SK-N-MC (cell line): ENCODE measurements around the gene NIT1.
A peak's percentile ranks its signal among the peaks of the same experiment; 100 is the strongest.

ENCODE experiments used
- DNase-seq: peaks from one replicate; pipeline ENCODE4 v3.0.0-alpha.2; 2011; ENCODE audit warnings: low read depth, low spot score
- H3K27ac ChIP-seq: fragments of 200-600 bp; sonication (generic); 2 replicates; pipeline ENCODE4 v1.5.1; 2016; ENCODE audit warnings: mixed run types
- H3K36me3 ChIP-seq: fragments of 200-600 bp; sonication (generic); 2 replicates; pipeline ENCODE4 v1.6.1; 2017; ENCODE audit warnings: antibody characterized with exemption, low read length, mixed read lengths; ENCODE audit not compliant: insufficient read depth
- H3K4me3 ChIP-seq: fragments of 200-600 bp; sonication (generic); 2 replicates; pipeline ENCODE4 v1.5.1; 2016
- H3K9ac ChIP-seq: fragments of 200-600 bp; sonication (generic); 2 replicates; pipeline ENCODE4 v1.8.0; 2017; ENCODE audit warnings: mixed run types, mixed read lengths; ENCODE audit not compliant: insufficient read length
- H3K9me3 ChIP-seq: fragments of 200-600 bp; sonication (generic); 2 replicates; pipeline ENCODE4 v1.6.1; 2017; ENCODE audit warnings: low read depth, mild to moderate bottlenecking, antibody characterized with exemption, low read length, moderate library complexity, mixed read lengths
- EZH2 ChIP-seq: fragments of 200-600 bp; sonication (generic); IDR thresholded peaks from one replicate; pipeline ENCODE4 v1.6.1; 2017; ENCODE audit warnings: antibody characterized with exemption
- FOXP2 ChIP-seq: optimal IDR thresholded peaks from 2 replicates; pipeline ENCODE3; 2011; ENCODE audit warnings: mild to moderate bottlenecking, moderate library complexity; ENCODE audit not compliant: insufficient read depth; ENCODE audit errors: extremely low read length, control extremely low read depth
- POLR2AphosphoS5 ChIP-seq: IDR thresholded peaks from 2 replicates; pipeline ENCODE4 v1.6.1; 2012; ENCODE audit warnings: mild to moderate bottlenecking, low read depth, low read length, borderline replicate concordance

The NIT1 gene

DNA sequence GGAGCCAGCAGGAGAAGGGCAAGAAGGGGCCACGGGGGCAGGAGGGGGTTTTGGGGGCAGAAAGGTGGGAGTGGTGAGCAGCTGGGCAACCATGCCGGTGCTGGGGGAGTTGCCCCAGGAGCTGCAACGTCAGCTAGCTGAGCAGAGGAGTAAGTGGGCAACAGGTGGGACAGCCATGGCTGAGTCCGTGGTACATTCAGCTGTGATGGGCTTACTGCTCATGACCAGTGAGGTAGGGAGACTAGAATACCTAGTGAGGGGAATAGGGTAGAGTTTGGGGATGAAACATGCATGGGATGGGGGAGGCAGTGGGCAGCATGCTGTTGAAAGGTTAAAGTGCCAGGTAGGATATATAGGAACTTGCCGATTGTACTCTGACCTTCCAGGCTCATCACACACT lies 43.7 kb downstream of the NIT1 start:
- DNase-seq = no peak
- Histone ChIP-seq H3K36me3 (peaks cover 30% of the 10 kb centered on the region; the same call in 1 of the 2 replicates), H3K9ac (no peak overlapping the region), H3K4me3 (no peak overlapping the region), H3K9me3 (no peaks in the 10 kb centered on the region), H3K27ac (no peak overlapping the region)
- no peak for TF ChIP-seq EZH2
- no peak for TF ChIP-seq POLR2AphosphoS5
- TF ChIP-seq FOXP2 = no peak

DNA sequence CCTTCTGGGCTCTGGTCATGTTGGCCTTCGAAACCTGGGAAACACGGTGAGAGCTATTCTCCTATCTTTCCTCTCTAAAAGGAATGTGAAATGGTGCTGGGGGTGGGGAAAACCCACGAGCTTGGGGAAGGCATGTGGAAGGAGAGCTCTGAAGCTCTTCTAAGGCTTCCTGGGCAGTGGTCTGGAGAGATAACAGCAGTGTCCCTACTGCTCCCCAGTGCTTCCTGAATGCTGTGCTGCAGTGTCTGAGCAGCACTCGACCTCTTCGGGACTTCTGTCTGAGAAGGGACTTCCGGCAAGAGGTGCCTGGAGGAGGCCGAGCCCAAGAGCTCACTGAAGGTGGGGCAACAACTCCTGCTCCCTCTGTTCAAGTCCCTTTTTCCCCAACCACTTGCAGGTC lies 44.1 kb downstream of the NIT1 start:
- Histone ChIP-seq H3K9ac (no peak overlapping the region), H3K36me3 (peaks cover 30% of the 10 kb centered on the region; the same call in 1 of the 2 replicates), H3K27ac (no peak overlapping the region), H3K9me3 (no peaks in the 10 kb centered on the region), H3K4me3 (no peak overlapping the region)
- no peak for DNase-seq
- TF ChIP-seq EZH2 = no peak
- TF ChIP-seq POLR2AphosphoS5 = no peak
- no peak for TF ChIP-seq FOXP2

DNA sequence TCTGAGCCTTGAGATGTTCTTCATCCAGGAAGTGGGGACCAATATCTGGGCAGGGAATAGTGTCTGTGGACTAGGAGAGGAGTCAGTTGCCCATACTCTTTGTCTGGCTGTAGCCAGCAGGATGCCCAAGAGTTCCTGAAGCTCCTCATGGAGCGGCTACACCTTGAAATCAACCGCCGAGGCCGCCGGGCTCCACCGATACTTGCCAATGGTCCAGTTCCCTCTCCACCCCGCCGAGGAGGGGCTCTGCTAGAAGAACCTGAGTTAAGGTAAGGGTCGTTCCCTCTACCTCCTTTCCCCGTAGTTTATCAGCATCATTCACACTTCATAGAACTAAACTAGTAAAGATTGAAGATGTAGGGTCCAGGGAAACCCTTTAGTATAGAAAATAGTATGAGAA lies 44.9 kb downstream of the NIT1 start:
- Histone ChIP-seq H3K9ac (no peak overlapping the region), H3K36me3 (peaks cover 30% of the 10 kb centered on the region; the same call in 1 of the 2 replicates), H3K9me3 (no peaks in the 10 kb centered on the region), H3K4me3 (no peak overlapping the region), H3K27ac (no peak overlapping the region)
- no peak for TF ChIP-seq EZH2
- no peak for TF ChIP-seq POLR2AphosphoS5
- TF ChIP-seq FOXP2 = no peak
- no peak for DNase-seq

DNA sequence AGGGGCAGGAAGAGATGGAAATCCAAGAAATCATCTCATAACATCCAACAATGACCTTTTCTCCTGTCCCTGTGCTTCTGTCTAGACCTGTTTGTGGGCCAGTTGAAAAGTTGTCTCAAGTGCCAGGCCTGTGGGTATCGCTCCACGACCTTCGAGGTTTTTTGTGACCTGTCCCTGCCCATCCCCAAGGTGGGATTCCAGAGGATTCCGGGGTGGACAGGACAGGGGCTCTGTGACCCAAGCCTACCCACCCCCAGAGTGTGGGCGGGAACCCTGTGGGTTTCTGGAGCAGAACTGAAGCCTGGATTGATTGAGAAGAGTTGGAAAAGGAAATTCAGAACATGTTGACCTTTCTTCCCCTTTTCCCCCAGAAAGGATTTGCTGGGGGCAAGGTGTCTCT lies 45.9 kb downstream of the NIT1 start:
- H3K27ac ChIP-seq = no peak overlapping the region
- peaks cover 25% of the 10 kb centered on the region; the same call in 1 of the 2 replicates for H3K36me3 ChIP-seq
- no peak overlapping the region for H3K9ac ChIP-seq
- no peaks in the 10 kb centered on the region for H3K9me3 ChIP-seq
- TF ChIP-seq FOXP2 (no peak), POLR2AphosphoS5 (no peak), EZH2 (no peak)
- DNase-seq = no peak
- H3K4me3 ChIP-seq = no peak overlapping the region

DNA sequence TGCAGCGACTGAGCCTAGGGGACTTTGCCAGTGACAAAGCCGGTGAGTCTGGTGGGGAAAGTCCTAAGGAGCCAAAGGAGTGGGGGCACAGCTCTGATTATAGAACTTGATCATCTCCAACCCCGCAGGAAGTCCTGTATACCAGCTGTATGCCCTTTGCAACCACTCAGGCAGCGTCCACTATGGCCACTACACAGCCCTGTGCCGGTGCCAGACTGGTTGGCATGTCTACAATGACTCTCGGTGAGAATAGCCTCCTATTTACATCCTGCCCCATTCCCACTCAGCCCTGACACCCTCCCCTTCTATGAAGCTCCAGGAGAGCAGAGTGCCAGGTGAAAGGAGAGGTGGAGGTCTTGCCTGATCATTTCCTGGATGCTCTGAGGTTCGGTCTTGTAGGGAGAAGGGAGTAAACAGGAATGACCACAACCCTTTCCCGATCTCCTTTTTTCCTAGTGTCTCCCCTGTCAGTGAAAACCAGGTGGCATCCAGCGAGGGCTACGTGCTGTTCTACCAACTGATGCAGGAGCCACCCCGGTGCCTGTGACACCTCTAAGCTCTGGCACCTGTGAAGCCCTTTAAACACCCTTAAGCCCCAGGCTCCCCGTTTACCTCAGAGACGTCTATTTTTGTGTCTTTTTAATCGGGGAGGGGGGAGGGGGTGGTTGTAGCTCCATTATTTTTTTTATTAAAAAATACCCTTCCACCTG lies 47.2 kb downstream of the NIT1 start:
- H3K36me3 ChIP-seq = peaks cover 25% of the 10 kb centered on the region; the same call in 1 of the 2 replicates
- no peak for DNase-seq
- no peaks in the 10 kb centered on the region for H3K9me3 ChIP-seq
- TF ChIP-seq EZH2 (no peak), POLR2AphosphoS5 (no peak), FOXP2 (no peak)
- no peak overlapping the region for H3K27ac ChIP-seq
- peak overlapping the region; percentile 66 for H3K9ac ChIP-seq
- H3K4me3 ChIP-seq = peak overlapping the region; percentile 90

DNA sequence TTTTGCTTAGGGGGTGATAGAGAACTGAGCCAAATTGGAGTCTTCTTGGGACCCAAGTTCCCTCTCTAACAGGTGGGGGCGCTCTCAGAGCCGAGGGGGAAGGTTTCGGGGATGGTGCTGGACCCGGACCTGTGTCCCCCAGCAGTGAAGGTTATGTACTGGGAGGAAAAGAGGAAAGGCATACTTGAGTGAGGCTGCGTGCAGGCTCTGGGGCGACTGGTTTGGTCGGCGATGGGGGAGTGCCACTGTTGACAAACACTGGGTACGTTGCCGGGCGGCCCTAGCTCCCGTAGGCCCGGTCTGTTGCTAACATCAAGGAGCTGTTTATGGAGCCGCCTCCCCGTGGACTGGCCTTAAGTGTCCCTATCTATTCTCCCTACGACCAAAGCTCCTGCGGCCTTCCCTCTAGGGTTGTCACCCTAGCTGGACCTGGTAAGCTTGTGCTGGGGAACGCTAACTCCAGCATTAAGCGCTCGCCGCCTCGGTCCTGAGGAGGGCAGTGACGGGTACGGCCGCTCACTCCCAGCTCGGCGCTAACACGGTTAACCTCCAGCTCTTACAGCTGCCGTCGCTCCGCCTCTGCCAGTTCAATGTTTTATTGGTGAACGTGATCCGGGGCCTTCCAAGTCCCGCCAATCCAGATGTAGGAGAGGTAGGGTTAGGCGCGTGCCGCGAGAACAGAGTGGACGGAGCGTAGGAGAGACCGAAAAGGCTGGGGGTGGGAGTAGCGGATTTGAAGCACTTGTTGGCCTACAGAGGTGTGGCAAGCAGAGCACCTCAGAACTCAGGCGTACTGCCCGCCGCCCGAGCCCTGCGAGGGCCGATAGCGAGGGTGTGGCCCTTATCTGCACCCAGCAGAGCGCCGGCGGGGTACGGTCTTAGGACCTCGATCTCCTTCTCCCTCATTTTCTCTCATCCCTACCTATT lies 48.1 kb downstream of the NIT1 start, which contains the start of gene PPOX:
PPOX (plus strand) TSS at position 685 of the 927 bp plus-strand sequence. CDS start 422 bp downstream, outside the sequence.
- peak within 1 kb of the TSS; percentile 12; the same call in 1 of the 2 replicates for H3K27ac ChIP-seq
- TF ChIP-seq FOXP2 (no peak), POLR2AphosphoS5 (peak; percentile 74; the same call in 1 of the 2 replicates), EZH2 (no peak)
- peak within 1 kb of the TSS; percentile 91 for H3K9ac ChIP-seq

DNA sequence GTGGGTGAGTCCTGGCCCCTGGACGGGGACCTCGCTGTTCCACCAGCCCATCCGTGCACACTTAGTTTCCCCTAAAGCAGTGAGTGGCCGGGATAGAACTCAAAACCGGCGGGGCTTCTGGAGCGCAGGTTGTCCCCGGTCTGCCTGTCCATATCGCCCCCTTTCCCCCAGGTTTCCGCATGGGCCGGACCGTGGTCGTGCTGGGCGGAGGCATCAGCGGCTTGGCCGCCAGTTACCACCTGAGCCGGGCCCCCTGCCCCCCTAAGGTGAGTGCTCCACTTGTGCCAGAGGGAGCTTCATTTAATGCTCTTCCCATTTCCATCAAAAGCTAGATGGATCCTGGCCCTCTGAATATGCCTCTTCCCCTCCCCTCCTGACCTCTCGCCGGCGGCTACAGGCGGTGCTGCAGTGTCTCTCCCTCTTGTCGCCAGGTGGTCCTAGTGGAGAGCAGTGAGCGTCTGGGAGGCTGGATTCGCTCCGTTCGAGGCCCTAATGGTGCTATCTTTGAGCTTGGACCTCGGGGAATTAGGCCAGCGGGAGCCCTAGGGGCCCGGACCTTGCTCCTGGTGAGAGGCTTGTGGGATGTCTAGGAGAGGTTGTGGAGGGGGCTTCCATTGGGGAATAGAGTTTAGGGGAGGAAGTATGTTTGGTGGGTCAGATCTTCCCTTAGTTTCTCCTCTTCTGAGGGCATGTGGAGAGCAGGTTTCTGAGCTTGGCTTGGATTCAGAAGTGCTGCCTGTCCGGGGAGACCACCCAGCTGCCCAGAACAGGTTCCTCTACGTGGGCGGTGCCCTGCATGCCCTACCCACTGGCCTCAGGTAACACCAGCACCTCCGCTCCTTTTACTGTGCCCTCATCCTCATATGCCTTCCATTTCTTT lies 49.0 kb downstream of the NIT1 start:
- H3K27ac ChIP-seq = no peak overlapping the region

More for the DNA sequence above, 48.1 kb downstream of the NIT1 start, which contains the start of gene PPOX:
- peak; percentile 84 for DNase-seq
- Histone ChIP-seq H3K4me3 (peak within 1 kb of the TSS; percentile 90), H3K36me3 (peaks cover 27% of the 10 kb centered on the region; the same call in 1 of the 2 replicates), H3K9me3 (no peaks in the 10 kb centered on the region)

DNA sequence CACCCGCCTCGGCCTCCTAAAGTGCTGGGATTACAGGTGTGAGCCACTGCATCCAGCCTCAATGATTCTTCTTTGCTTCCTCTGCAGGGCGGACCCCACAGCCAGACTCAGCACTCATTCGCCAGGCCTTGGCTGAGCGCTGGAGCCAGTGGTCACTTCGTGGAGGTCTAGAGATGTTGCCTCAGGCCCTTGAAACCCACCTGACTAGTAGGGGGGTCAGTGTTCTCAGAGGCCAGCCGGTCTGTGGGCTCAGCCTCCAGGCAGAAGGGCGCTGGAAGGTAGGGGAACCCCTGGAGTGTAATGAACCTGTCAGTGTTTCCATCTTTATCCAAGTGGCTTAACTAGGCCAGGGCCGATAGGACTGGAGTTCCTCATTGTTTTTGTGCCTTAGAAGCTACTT lies 51.0 kb downstream of the NIT1 start:
- Histone ChIP-seq H3K9me3 (no peaks in the 10 kb centered on the region), H3K36me3 (peaks cover 41% of the 10 kb centered on the region), H3K9ac (no peak overlapping the region), H3K4me3 (no peak overlapping the region), H3K27ac (no peak overlapping the region)
- TF ChIP-seq FOXP2 (no peak), EZH2 (no peak), POLR2AphosphoS5 (no peak)
- DNase-seq = no peak

More for the DNA sequence above, 49.0 kb downstream of the NIT1 start:
- Histone ChIP-seq H3K9me3 (no peaks in the 10 kb centered on the region), H3K9ac (peak overlapping the region; percentile 91), H3K4me3 (peak overlapping the region; percentile 90), H3K36me3 (peaks cover 29% of the 10 kb centered on the region; the same call in 1 of the 2 replicates)
- no peak for DNase-seq
- TF ChIP-seq EZH2 = no peak
